ENCODE data around the gene PDGFB. TPM values are rescaled to one million over a fixed set of nuclear protein-coding genes. Genes with fewer than 3 reads are reported as not detected.

PDGFB gene
- total RNA-seq, 1 donor from 2014 or later = 0.44 TPM

DNA sequence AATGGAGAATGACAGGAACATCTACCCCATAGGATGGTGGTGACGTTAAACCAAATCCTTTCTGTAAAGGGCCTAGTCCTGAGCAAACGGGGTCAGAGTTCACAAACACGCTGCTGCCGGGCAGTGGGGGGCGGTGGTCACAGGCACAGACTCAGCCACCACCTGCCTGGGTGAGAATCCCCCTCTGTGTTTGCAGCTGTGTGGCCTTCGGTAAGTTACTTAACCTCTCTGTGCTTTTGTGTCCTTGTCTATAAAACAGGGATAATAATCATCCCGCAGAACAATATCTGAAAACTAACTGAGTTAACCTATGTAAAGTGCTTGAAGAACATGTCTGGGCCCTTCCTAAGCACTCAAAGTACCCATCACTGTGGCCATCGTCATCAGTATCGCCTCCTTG, 26.0 kb upstream of the PDGFB start:
- no peak for DNase-seq
- Mint-ChIP-seq H3K4me3 (ENCODE audit: unreplicated experiment) (no peak overlapping the region), H3K4me1 (ENCODE audit: low read depth, unreplicated experiment) (no peaks in the 10 kb centered on the region), H3K9me3 (ENCODE audit: unreplicated experiment) (peaks cover 4% of the 10 kb centered on the region), H3K27me3 (ENCODE audit: unreplicated experiment) (no peaks in the 10 kb centered on the region), H3K36me3 (ENCODE audit: unreplicated experiment) (no peaks in the 10 kb centered on the region), H3K27ac (ENCODE audit: unreplicated experiment) (no peak overlapping the region)
- TF ChIP-seq, protein P1, sequence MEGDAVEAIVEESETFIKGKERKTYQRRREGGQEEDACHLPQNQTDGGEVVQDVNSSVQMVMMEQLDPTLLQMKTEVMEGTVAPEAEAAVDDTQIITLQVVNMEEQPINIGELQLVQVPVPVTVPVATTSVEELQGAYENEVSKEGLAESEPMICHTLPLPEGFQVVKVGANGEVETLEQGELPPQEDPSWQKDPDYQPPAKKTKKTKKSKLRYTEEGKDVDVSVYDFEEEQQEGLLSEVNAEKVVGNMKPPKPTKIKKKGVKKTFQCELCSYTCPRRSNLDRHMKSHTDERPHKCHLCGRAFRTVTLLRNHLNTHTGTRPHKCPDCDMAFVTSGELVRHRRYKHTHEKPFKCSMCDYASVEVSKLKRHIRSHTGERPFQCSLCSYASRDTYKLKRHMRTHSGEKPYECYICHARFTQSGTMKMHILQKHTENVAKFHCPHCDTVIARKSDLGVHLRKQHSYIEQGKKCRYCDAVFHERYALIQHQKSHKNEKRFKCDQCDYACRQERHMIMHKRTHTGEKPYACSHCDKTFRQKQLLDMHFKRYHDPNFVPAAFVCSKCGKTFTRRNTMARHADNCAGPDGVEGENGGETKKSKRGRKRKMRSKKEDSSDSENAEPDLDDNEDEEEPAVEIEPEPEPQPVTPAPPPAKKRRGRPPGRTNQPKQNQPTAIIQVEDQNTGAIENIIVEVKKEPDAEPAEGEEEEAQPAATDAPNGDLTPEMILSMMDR (IDR thresholded peaks at IDR 0.05; ENCODE audit: partially characterized antibody, unreplicated experiment) = no peak

DNA sequence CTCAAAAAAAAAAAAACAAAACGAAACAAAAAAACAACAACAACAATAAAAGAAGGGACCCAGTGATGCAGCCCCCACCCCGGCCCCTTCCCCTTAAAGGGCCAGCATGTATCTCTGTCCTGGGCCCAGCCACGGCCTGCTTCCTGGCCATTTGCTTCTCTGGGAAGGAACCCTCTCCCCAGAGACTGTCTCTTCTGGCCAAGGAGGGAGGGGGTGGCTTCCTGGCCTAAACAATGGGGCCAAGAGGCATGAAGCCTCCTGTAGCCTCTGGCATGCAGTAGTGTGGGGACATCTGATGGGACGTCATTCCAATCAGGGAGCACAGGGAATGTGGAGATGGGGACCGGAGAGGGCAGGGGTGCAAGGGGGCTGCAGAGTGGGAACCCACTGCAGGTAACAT, 25.5 kb upstream of the PDGFB start:
- Mint-ChIP-seq H3K4me1 (ENCODE audit: low read depth, unreplicated experiment) (no peaks in the 10 kb centered on the region), H3K9me3 (ENCODE audit: unreplicated experiment) (peaks cover 4% of the 10 kb centered on the region), H3K36me3 (ENCODE audit: unreplicated experiment) (no peaks in the 10 kb centered on the region), H3K27ac (ENCODE audit: unreplicated experiment) (no peak overlapping the region), H3K4me3 (ENCODE audit: unreplicated experiment) (no peak overlapping the region), H3K27me3 (ENCODE audit: unreplicated experiment) (no peaks in the 10 kb centered on the region)
- DNase-seq = no peak
- TF ChIP-seq, protein P1 (IDR thresholded peaks at IDR 0.05; ENCODE audit: partially characterized antibody, unreplicated experiment) = no peak

DNA sequence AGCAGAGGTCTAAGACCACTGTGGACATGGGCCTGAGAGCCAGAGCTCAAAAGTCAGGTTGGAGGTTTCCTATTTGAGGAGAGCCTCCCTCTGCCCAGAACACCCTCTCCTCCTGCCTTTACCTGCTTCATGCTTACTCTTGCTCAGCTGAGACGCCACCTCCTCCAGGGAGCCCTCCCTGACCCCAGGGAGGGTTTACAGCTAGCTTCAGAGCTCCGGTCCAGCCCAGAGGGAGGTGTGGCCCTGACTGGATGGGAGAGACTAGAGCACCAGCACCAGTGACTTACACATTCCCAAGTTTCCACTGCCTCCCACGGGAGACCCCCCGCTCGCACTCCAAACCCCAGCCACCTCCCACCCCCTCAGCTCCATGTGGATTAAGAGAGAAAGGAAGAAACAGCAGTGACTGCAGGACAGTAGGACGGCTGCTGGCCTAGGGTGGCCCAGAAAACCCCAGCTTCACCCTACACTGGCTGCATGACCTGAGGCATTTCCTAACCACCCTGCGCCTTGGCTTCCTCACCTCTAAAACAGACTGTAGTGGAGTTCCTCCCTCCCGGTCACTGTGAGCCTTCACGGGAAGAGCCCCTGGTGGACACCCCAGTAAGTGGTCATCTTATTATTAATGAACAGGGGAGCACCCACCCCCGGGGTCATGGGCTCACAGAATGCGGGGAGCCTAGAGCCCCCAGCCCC, 24.5 kb upstream of the PDGFB start:
- TF ChIP-seq, protein P1 (IDR thresholded peaks at IDR 0.05; ENCODE audit: partially characterized antibody, unreplicated experiment) = no peak
- Mint-ChIP-seq H3K36me3 (ENCODE audit: unreplicated experiment) (no peaks in the 10 kb centered on the region), H3K4me1 (ENCODE audit: low read depth, unreplicated experiment) (no peaks in the 10 kb centered on the region), H3K9me3 (ENCODE audit: unreplicated experiment) (peaks cover 4% of the 10 kb centered on the region), H3K27ac (ENCODE audit: unreplicated experiment) (no peak overlapping the region), H3K4me3 (ENCODE audit: unreplicated experiment) (no peak overlapping the region), H3K27me3 (ENCODE audit: unreplicated experiment) (no peaks in the 10 kb centered on the region)
- DNase-seq = no peak

DNA sequence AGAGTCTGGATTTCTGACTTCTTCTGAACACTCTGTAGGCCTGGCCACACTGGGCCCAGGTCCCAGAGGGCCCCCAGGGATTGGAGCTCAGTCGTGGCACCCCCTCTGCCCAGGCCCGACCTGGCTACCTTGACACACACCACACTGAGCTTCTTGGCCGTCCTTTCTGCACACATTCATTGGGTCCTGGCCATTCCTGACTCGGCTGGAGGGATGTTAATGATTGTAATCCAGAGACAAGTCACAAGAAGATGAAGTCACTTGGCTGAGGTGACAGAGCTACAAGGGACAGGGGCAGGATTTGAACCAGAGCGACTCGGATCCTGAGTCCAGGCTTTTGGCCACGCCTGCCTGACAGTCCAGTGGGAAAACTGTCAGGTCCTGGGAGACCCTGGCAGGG, 23.9 kb upstream of the PDGFB start:
- TF ChIP-seq, protein P1 (IDR thresholded peaks at IDR 0.05; ENCODE audit: partially characterized antibody, unreplicated experiment) = no peak
- H3K27ac Mint-ChIP-seq (ENCODE audit: unreplicated experiment) = no peak overlapping the region
- H3K36me3 Mint-ChIP-seq (ENCODE audit: unreplicated experiment) = no peaks in the 10 kb centered on the region
- no peaks in the 10 kb centered on the region for H3K4me1 Mint-ChIP-seq (ENCODE audit: low read depth, unreplicated experiment)
- H3K27me3 Mint-ChIP-seq (ENCODE audit: unreplicated experiment) = no peaks in the 10 kb centered on the region
- no peak for DNase-seq
- no peak overlapping the region for H3K4me3 Mint-ChIP-seq (ENCODE audit: unreplicated experiment)
- H3K9me3 Mint-ChIP-seq (ENCODE audit: unreplicated experiment) = peaks cover 4% of the 10 kb centered on the region

DNA sequence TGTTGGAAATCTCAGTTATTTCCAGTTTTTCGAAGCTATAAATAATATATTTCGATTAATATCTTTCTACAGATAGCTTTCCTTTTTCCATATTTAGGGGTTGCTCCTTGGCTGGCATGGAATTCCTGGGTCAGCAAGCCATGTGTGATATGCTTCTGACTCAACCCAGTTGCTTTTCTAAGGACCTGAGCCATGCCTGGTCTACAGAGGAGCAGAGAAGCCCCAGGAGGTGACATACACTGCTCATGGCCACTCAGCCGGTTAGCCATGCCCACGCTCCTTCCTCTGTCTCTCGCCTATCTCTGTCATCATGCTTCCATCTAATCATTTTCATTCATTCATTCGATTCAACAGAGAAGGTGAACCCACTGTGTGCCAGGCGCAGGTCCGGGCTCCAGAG, 23.2 kb upstream of the PDGFB start:
- Mint-ChIP-seq H3K9me3 (ENCODE audit: unreplicated experiment) (peaks cover 4% of the 10 kb centered on the region), H3K27me3 (ENCODE audit: unreplicated experiment) (no peaks in the 10 kb centered on the region), H3K4me1 (ENCODE audit: low read depth, unreplicated experiment) (no peaks in the 10 kb centered on the region), H3K4me3 (ENCODE audit: unreplicated experiment) (no peak overlapping the region), H3K27ac (ENCODE audit: unreplicated experiment) (no peak overlapping the region), H3K36me3 (ENCODE audit: unreplicated experiment) (no peaks in the 10 kb centered on the region)
- no peak for DNase-seq
- TF ChIP-seq, protein P1 (IDR thresholded peaks at IDR 0.05; ENCODE audit: partially characterized antibody, unreplicated experiment) = no peak

Data from glutamatergic neuron (in vitro differentiated cells).